ENCODE measurements around the gene ITGA6. TPM values are rescaled to one million over a fixed set of nuclear protein-coding genes. Genes with fewer than 3 reads are reported as not detected.
A peak's percentile ranks its signal among the peaks of the same experiment; 100 is the strongest.

Gene ITGA6
- total RNA-seq, 1 experiment from 2014 or later, result 93.1 TPM

GRCh38 chr2:172446474-172447063 lies 19.2 kb downstream of the ITGA6 start:
- Histone ChIP-seq H2AFZ (ENCODE audit: low read depth, low read length, poor library complexity, severe bottlenecking) (no peak overlapping the region), H3K4me2 (ENCODE audit: low read length) (peak overlapping the region; percentile 62), H3K27ac (ENCODE audit: low read depth, low read length) (no peak overlapping the region), H3K79me2 (ENCODE audit: insufficient read depth, low read length) (peaks cover 90% of the 10 kb centered on the region), H3K4me3 (replicated peaks in 1 of 2; ENCODE audit: low read depth in 1 of 2, low read length in 2 of 2) (no peak overlapping the region), H4K20me1 (ENCODE audit: insufficient read depth) (no peaks in the 10 kb centered on the region), H3K9ac (ENCODE audit: low read length) (no peak overlapping the region), H3K4me1 (ENCODE audit: control insufficient read depth in 1 of 2, insufficient read depth in 2 of 2, low read length in 2 of 2) (peaks cover 70 to 90% of the 10 kb centered on the region in 2 experiments), H3K36me3 (ENCODE audit: control insufficient read depth in 1 of 2, insufficient read depth in 2 of 2, low read length in 2 of 2) (peaks cover 0 to 7% of the 10 kb centered on the region in 2 experiments; a peak in 1 of 4 replicates), H3K9me2 (ENCODE audit: insufficient read depth) (no peaks in the 10 kb centered on the region), H3K27me3 (ENCODE audit: insufficient read depth, low read length) (no peaks in the 10 kb centered on the region), H3K9me3 (ENCODE audit: control insufficient read depth in 1 of 2, insufficient read depth in 1 of 2, low read depth in 1 of 2, low read length in 2 of 2) (no peaks in the 10 kb centered on the region)
- ChIA-PET CTCF (interaction anchor here (0.7 to 1.8 kb wide), 2 partner anchors 15 to 19 kb away, joined by 3 to 9 read pairs; partner anchors contain the start of gene ITGA6), RAD21 (ENCODE audit: low non-redundant PET in 1 of 2, low total read pairs in 2 of 2, uncharacterized antibody in 2 of 2, unreplicated experiment in 2 of 2) (no interaction called here), POLR2A (interaction anchor here (1.0 to 1.5 kb wide), 2 partner anchors 18 to 19 kb away, joined by 4 read pairs; partner anchors contain the start of gene ITGA6)
- DNase-seq (ENCODE audit: low read depth, low spot score) (no peak), ATAC-seq (no peak)
- no TSS peak for BruUV-seq (replicated peaks)
- no peak for TF ChIP-seq CEBPB (IDR thresholded peaks at IDR 0.05; ENCODE audit: low read depth)
- intact Hi-C loops (cut with micrococcal nuclease), result no loop called here

GRCh38 chr2:172447811-172448493 lies 20.6 kb downstream of the ITGA6 start:
- TF ChIP-seq EGR1 (IDR thresholded peaks at IDR 0.05; ENCODE audit: low read depth) (no peak), ZFX (IDR thresholded peaks at IDR 0.05) (no peak), MAX (IDR thresholded peaks at IDR 0.05) (no peak), POLR2A (IDR thresholded peaks at IDR 0.05; ENCODE audit: borderline replicate concordance, extremely low read depth, insufficient read depth, insufficient read length) (no peak), EZH2 (IDR thresholded peaks at IDR 0.05) (no peak), YY1 (IDR thresholded peaks at IDR 0.05; ENCODE audit: extremely low read depth, insufficient replicate concordance, low read depth, low read length) (no peak), CEBPB (IDR thresholded peaks at IDR 0.05; ENCODE audit: low read depth) (no peak), SP1 (IDR thresholded peaks at IDR 0.05; ENCODE audit: low read depth) (no peak), POLR2AphosphoS5 (IDR thresholded peaks at IDR 0.05; ENCODE audit: low read depth, low read length) (no peak), ATF3 (IDR thresholded peaks at IDR 0.05) (no peak), REST (IDR thresholded peaks at IDR 0.05; ENCODE audit: low read depth) (no peak), TCF7L2 (IDR thresholded peaks at IDR 0.05; ENCODE audit: borderline replicate concordance, extremely low read depth, insufficient read depth, insufficient read length) (no peak), ELF1 (IDR thresholded peaks at IDR 0.05; ENCODE audit: borderline replicate concordance, low read depth) (no peak), JUND (IDR thresholded peaks at IDR 0.05) (no peak)
- no peak overlapping the region for H3K27ac ChIP-seq (ENCODE audit: low read depth, low read length)
- H3K4me1 ChIP-seq (ENCODE audit: control insufficient read depth in 1 of 2, insufficient read depth in 2 of 2, low read length in 2 of 2), result peaks cover 61 to 88% of the 10 kb centered on the region in 2 experiments
- peaks cover 94% of the 10 kb centered on the region for H3K79me2 ChIP-seq (ENCODE audit: insufficient read depth, low read length)
- DNase-seq (ENCODE audit: low read depth, low spot score) (no peak), ATAC-seq (no peak)
- POLR2A ChIA-PET, result interaction anchor here (0.7 to 1.5 kb wide), 3 partner anchors 18 to 242 kb away, joined by 3 to 4 read pairs (median 3); partner anchors contain the start of gene ITGA6
- no peaks in the 10 kb centered on the region for H4K20me1 ChIP-seq (ENCODE audit: insufficient read depth)
- no peak overlapping the region for H2AFZ ChIP-seq (ENCODE audit: low read depth, low read length, poor library complexity, severe bottlenecking)
- no peak overlapping the region for H3K4me3 ChIP-seq (replicated peaks in 1 of 2; ENCODE audit: low read depth in 1 of 2, low read length in 2 of 2)
- no peaks in the 10 kb centered on the region for H3K9me3 ChIP-seq (ENCODE audit: control insufficient read depth in 1 of 2, insufficient read depth in 1 of 2, low read depth in 1 of 2, low read length in 2 of 2)
- no peaks in the 10 kb centered on the region for H3K27me3 ChIP-seq (ENCODE audit: insufficient read depth, low read length)
- RAD21 ChIA-PET (ENCODE audit: low non-redundant PET in 1 of 2, low total read pairs in 2 of 2, uncharacterized antibody in 2 of 2, unreplicated experiment in 2 of 2), result no interaction called here
- no peaks in the 10 kb centered on the region for H3K9me2 ChIP-seq (ENCODE audit: insufficient read depth)
- no TSS peak for BruUV-seq (replicated peaks)
- intact Hi-C loops (cut with micrococcal nuclease), result no loop called here
- peak overlapping the region; percentile 50 for H3K4me2 ChIP-seq (ENCODE audit: low read length)
- peaks cover 0 to 7% of the 10 kb centered on the region in 2 experiments; a peak in 1 of 4 replicates for H3K36me3 ChIP-seq (ENCODE audit: control insufficient read depth in 1 of 2, insufficient read depth in 2 of 2, low read length in 2 of 2)
- CTCF ChIA-PET, result interaction anchor here (0.6 to 2.5 kb wide), 3 partner anchors 14 to 273 kb away, joined by 4 to 10 read pairs (median 6); no protein-coding TSS in a partner anchor
- 0 out of 2 replicates have a peak overlapping the region, but pooled peaks have one; percentile 10 for H3K9ac ChIP-seq (ENCODE audit: low read length)

All from HCT116 (cell line).